Right lobe of liver (tissue), 4 donors: ENCODE data around the gene STAT4.

ENCODE experiments used
- CTCF ChIP-seq, 4 donors: fragments of 200-600 bp in 3 of 4; fragments of 450-650 bp in 1 of 4; IDR thresholded peaks; one replicate each; pipeline versions ENCODE4 v1.5.1 to v1.8.0; 2016 to 2022; ENCODE audit warnings: antibody characterized with exemption in 4 of 4, mild to moderate bottlenecking in 2 of 4
- POLR2A ChIP-seq: fragments of 450-650 bp; IDR thresholded peaks from one replicate; pipeline ENCODE4 v1.6.1; 2017; ENCODE audit warnings: antibody characterized with exemption, mild to moderate bottlenecking
- donor health status: DM: no; HTN: no; CAD: no.
- donor health status: DM: no; HTN: no; CAD: no.
- donor health status: DM: no; HTN: yes; CAD: no.

DNA sequence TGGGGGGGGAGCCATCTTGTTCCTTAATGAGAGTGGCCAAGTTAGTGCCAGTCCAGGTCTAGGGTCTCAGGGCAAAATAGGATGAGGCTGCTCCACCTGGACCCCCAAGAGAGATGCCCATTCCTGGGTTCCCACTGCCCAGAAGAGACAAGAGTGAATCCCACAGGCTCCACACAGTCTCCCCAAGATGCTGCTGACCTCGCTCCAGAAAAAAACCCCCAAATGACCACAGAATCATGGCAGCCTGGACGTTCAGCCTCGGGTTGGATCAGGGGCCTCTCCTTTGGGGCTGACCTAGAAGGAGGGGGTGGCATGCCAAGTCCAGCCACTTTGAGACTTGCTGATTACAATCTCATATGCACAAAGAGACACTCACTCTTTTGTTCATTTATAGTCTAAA, 161.9 kb downstream of the STAT4 start:
- TF ChIP-seq CTCF (IDR thresholded peaks at IDR 0.05) (no peak), POLR2A (no peak)
